NCI-H187 treated with DMSO at 0.1 percent for 48 hours (cell line): Measurements from ENCODE around the gene INPP5D.
"Not testable (repeated sequence)": the region's sequence is repeated elsewhere in the genome, so short reads cannot be mapped to it uniquely, and the experiment has no call there.

Experiments
- DNase-seq: peaks from one replicate; lab custom pipeline; 2025; lab: John Stamatoyannopoulos, UW

The INPP5D gene

GRCh38 chr2:233092432-233093165 is 32.5 kb downstream of the INPP5D start:
- no peak for DNase-seq

- DNase-seq, result no peak
Observed at GRCh38 chr2:233093166-233093448, 33.0 kb downstream of the INPP5D start.

- no peak for DNase-seq
Observed at GRCh38 chr2:233093721-233094120, 33.6 kb downstream of the INPP5D start.

DNA sequence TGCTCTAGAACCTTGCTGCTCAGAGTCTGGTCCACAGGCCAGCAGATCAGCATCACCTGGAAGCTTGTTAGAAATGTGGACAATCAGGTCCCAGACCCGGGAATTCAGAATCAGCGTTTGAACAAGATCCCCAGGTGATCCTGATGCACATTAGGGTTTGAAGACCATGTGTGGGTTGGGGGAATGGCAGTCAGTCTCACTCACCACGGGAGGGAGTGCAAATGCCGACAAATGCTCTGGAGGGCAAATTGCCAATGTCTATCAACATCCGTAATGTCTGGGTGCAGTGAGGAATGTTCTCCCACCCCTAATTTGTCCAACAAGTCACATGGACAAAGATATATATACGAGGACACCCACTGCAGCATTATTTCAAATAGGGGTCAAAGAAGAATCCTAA is 34.5 kb downstream of the INPP5D start:
- no peak for DNase-seq

DNA sequence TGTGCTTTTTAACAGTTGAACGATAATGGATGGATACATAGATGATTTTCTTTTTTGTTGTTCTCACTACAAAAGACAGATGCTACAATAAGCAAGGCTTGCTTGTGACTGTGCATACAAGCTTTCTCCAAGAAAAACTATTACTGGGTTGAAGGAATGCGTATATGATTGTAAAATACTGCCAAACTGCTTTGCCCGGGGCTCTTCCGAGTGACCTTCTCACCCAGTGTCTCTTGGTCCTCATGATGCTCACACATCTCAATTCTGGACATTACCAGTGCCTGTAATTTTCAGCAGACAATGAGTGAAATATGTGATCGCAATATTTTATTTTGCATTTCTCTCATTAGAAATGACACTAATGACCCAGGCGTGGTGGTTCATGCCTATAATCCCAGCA is 35.9 kb downstream of the INPP5D start:
- no peak for DNase-seq

DNA sequence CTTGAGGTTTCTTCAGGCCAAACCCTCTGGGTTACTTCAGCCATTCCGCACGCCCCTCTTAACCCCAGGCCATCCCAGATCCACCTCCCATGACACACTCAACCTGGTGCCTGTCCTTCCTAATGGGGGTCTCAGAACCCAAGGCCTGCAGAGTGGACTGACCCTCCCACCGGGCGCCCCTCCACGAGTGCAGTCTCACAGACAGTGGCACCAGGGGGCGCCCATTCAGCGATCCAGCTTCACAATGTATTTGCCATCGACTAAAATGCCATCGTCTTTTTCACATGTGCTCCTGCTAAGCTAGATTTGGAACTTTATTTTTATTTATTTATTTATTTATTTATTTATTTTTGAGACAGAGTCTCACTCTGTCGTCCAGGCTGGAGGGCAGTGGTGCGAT is 38.5 kb downstream of the INPP5D start:
- DNase-seq, result no peak

- DNase-seq, result not testable (repeated sequence)
Observed at GRCh38 chr2:233099820-233100191, 39.7 kb downstream of the INPP5D start.

GRCh38 chr2:233100192-233100998 is 40.3 kb downstream of the INPP5D start:
- no peak for DNase-seq

- DNase-seq, result no peak
Observed at GRCh38 chr2:233101141-233101540, 41.0 kb downstream of the INPP5D start.

- no peak for DNase-seq
Observed at GRCh38 chr2:233101816-233102215, 41.7 kb downstream of the INPP5D start.

- no peak for DNase-seq
Observed at GRCh38 chr2:233105156-233105895, 45.2 kb downstream of the INPP5D start.

DNA sequence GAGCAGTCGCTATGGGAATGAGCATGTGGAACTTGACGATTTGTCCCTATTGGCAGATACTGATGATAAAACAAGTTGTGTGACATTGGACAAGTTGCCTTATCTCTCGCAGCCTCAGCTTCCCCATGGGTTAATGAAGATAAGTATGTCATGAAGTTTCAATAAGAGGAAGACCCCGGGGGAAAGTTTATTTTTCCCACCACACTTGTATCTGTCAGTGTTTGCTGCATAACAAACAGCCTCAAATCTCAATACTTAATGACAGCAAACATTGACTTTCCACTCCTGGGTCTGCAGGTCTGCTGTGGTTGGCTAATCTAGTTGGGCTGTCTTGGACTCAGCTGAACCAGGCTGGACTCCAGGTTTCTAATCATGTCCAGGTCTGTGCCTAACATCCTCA is 45.8 kb downstream of the INPP5D start:
- no peak for DNase-seq

- no peak for DNase-seq
Observed at GRCh38 chr2:233107011-233107410, 46.9 kb downstream of the INPP5D start.

DNA sequence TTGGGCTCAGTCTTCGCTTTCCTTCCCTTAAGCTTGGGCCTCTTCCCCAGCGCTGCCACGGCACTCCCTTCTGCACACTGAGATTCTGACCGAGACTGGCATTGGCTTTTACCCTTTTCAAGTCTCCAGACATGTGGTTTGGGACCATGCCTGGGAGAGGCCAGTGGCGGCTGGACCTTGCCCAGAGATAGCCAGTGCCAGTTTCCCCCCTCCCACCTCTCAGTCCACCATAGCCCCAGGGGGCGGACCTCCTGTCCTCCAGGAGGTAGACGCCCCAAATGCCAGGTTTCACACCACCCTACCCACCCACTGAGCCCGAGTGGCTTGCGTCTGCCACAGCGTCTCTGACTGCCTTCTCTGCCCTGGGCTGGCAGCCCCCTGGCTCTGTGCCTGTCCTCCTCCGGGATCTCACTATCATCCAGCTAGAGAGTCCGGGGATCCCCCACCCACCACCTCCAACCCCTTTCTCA is 47.7 kb downstream of the INPP5D start:
- no peak for DNase-seq

DNA sequence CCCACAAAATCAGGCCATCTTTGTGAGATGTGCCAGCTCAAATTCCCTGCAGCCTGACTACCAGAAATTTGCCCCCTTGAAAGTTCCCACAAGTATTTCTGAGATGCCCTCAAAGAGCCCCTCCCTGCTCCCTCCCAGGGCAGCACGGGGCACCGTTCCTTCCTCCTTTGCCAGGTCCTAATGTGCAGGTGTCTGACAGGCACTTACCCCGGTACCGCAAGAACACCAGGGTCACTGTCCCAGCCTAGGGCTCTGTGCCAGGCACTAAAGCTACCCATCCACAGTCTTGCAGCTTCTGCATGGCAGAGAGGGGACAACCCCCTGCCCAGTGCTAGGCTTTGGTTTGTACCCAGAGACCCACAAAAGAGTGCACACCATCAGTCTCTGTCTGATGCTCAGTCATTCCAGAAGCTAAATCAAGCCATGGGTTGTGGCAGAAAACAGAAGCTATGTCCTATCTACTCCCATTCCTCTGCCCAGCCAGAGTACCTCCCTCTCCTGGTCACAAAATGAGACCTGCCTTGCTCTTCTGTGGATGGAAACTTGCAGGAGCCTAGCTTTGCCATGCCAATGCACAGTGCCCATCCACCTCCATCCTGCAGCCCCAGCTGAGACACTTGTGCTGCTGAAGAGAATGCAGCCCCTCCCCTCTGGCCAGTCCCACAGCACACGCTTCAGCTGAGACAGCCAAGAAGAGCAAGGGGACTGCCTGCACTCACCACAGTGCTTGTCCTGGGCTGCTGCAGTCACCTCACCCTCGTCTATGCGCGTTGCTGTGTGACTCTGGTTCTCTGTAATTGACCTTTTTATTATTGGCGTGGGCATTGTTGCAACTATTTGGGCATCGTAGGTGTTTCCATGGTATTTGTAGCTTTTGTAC is 48.7 kb downstream of the INPP5D start:
- DNase-seq, result no peak

DNA sequence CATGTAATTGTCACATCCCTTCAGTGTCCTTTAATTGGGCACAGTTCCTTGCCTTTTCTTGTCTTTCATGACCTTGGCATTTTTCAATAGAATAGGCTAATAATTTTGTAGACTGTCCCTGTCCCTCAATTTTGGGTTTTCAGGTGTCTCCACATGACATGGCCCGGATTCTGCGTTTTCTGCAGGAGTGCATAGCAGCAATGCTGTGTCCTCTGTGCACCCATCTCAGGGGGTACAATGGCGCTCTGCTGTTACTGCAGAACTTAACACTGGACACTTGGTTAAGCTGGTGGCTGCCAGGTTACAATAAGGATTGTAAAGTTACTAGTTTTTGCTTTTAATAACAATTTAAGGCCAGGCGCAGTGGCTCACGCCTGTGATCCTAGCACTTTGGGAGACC is 51.3 kb downstream of the INPP5D start:
- DNase-seq, result no peak

DNA sequence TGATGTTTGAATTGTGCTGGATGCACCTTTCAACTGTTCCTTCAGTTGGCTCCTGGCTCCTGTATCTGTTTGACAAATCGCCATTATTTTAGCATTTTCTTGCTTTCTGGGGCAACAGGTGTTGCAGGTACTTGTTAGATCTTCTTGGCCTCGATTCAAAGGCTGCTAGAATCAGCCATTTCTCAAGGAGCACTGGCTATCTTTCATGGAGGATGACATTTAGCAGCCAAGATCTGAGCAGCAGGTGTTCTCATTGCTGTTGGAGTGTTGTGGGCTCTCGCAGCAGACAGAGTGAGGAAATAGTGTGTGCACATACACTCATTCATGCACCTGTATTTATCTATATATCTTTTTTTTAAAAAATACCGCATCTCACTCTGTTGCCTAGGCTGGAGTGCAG is 52.2 kb downstream of the INPP5D start:
- no peak for DNase-seq

GRCh38 chr2:233112776-233113452 is 52.8 kb downstream of the INPP5D start:
- DNase-seq, result no peak

DNA sequence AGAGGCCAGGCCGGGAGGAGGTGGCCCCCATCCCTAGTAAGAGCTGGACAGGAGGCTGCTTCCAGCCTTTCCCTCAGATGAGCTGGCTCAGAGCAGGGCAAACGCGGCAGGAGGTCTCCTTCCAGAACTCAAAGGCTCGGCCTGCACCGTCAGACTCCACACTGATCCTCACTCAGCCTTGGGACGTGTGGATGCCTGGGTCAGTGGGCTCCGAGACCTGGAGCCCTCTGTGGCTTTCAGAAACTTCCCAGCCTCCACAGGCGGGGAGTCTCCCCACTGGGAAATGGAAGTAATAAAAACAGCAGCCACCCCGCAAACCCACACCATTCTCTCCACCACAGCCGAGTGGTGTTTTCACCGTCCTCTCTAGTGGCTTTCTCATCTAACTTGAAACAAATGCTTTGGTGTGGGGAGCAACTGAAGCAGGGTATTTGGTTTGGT is 54.3 kb downstream of the INPP5D start:
- no peak for DNase-seq

DNA sequence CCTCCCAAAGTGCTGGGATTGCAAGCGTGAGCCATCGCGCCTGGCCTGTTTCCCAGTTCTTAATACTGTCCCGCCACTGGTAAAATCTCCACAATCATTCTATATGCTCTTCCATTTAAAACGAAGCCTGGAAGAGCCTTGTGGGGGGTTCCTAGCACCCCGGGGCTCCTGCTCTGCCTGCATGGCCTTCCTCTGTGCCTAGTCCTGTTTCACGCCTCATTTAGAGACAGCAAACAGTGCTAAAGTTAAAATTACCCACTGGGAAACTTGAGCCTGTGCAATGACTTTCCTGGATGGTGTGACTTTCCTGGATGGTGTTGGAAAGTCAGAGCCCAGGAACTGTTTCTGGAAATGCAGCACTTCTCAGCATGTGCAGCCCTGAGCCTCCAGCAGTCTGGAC is 55.0 kb downstream of the INPP5D start:
- no peak for DNase-seq

DNA sequence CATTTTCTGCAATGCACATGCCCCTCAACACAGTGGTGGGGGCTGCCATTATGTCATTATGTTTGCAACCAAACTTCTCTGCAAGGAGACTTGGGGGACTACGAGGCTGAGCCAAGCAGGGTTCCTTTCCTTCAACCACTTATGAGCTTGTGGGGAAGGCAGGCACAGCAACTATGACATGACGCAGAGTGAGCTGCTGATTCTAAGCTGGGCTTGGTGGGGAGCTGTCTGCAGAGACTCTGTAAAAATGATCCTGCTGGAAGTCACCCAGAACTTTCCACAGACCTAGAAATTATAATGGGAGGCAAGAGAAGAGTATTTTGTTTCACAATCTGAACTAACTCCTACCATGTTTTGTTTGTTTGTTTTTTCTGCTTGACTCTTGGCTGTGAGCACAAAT is 55.6 kb downstream of the INPP5D start:
- DNase-seq, result no peak
